Right atrium auricular region (tissue), 2 donors: ENCODE results near the gene FFAR3. TPM values are rescaled to one million over a fixed set of nuclear protein-coding genes. Genes with fewer than 3 reads are reported as not detected.

Experiments
- DNase-seq: peaks from one replicate; pipeline ENCODE4 v3.0.0-alpha.2; 2019; ENCODE audit warnings: low spot score
- H3K27ac ChIP-seq, 2 donors: fragments of 200-600 bp; sonication (generic); 1 replicate in 1 of 2; 2 replicates in 1 of 2; pipeline ENCODE4 v1.5.1; 2016 to 2019
- H3K27me3 ChIP-seq, 2 donors: fragments of 200-600 bp; sonication (generic); one replicate each; pipeline versions ENCODE4 v1.5.1 to v1.6.0; 2017 to 2019
- H3K36me3 ChIP-seq: fragments of 200-600 bp; sonication (generic); one replicate; pipeline ENCODE4 v1.5.1; 2016
- H3K4me1 ChIP-seq, 2 donors: fragments of 200-600 bp; sonication (generic); one replicate each; pipeline versions ENCODE4 v1.5.1 to v1.6.0; 2017 to 2019
- H3K4me3 ChIP-seq, 2 donors: fragments of 200-600 bp; sonication (generic); 1 replicate in 1 of 2; 2 replicates in 1 of 2; pipeline ENCODE4 v1.5.1; 2017 to 2019; ENCODE audit warnings: mild to moderate bottlenecking in 1 of 2, moderate library complexity in 1 of 2
- H3K9me3 ChIP-seq, 2 donors: fragments of 200-600 bp; sonication (generic); one replicate each; pipeline ENCODE4 v1.5.1; 2019
- total RNA-seq, 2 donors: library from RNA; depleted of rRNA; stranded (reverse); fragments of >200 nt; gene quantifications; one replicate each; pipeline ENCODE4 v1.1.0, GENCODE V29; 2016
- TF ChIP-seq, protein P1 (sequence below), 2 donors: fragments of 200-600 bp; sonication (generic); IDR thresholded peaks; one replicate each; pipeline ENCODE4 v1.5.1; 2019; ENCODE audit warnings: antibody characterized with exemption in 2 of 2

Gene FFAR3
- total RNA-seq, 2 donors from 2014 or later: not detected

DNA sequence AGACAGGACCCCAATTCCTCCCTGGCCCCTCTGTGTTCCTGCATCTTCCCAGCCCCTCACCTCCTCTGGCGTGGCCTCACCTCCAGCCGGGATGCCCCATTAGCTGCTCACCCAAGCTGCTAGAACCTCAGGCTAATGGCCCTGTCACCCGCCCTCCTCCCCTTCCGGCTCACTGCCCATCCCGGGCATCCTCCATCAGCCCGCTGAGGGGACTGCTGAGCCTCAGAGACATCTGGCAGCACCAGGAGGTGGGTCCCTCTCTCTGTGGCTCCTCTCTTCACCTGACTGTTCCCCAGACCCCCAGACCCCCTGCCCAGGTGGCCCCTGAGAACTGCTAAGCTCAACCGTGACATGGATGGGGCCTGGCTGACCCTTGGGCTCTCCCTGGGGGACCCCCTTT lies 7.7 kb upstream of the FFAR3 start:
- Histone ChIP-seq H3K27ac (no peak overlapping the region), H3K36me3 (no peaks in the 10 kb centered on the region), H3K9me3 (no peaks in the 10 kb centered on the region), H3K4me1 (no peaks in the 10 kb centered on the region), H3K4me3 (no peak overlapping the region), H3K27me3 (no peaks in the 10 kb centered on the region)
- TF ChIP-seq, protein P1, sequence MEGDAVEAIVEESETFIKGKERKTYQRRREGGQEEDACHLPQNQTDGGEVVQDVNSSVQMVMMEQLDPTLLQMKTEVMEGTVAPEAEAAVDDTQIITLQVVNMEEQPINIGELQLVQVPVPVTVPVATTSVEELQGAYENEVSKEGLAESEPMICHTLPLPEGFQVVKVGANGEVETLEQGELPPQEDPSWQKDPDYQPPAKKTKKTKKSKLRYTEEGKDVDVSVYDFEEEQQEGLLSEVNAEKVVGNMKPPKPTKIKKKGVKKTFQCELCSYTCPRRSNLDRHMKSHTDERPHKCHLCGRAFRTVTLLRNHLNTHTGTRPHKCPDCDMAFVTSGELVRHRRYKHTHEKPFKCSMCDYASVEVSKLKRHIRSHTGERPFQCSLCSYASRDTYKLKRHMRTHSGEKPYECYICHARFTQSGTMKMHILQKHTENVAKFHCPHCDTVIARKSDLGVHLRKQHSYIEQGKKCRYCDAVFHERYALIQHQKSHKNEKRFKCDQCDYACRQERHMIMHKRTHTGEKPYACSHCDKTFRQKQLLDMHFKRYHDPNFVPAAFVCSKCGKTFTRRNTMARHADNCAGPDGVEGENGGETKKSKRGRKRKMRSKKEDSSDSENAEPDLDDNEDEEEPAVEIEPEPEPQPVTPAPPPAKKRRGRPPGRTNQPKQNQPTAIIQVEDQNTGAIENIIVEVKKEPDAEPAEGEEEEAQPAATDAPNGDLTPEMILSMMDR (IDR thresholded peaks at IDR 0.05): no peak
- no peak for DNase-seq

DNA sequence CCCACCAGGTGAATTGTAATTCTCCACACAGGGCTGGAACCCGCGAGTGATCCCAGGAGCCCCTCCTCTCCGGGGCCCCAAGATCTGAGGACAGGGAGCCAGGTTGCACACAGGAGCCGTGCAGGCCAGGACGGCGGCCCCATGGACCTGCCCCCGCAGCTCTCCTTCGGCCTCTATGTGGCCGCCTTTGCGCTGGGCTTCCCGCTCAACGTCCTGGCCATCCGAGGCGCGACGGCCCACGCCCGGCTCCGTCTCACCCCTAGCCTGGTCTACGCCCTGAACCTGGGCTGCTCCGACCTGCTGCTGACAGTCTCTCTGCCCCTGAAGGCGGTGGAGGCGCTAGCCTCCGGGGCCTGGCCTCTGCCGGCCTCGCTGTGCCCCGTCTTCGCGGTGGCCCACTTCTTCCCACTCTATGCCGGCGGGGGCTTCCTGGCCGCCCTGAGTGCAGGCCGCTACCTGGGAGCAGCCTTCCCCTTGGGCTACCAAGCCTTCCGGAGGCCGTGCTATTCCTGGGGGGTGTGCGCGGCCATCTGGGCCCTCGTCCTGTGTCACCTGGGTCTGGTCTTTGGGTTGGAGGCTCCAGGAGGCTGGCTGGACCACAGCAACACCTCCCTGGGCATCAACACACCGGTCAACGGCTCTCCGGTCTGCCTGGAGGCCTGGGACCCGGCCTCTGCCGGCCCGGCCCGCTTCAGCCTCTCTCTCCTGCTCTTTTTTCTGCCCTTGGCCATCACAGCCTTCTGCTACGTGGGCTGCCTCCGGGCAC lies 6.7 kb upstream of the FFAR3 start:
- Histone ChIP-seq H3K4me3 (no peak overlapping the region), H3K27ac (no peak overlapping the region), H3K4me1 (no peaks in the 10 kb centered on the region), H3K36me3 (no peaks in the 10 kb centered on the region), H3K9me3 (no peaks in the 10 kb centered on the region), H3K27me3 (no peaks in the 10 kb centered on the region)
- TF ChIP-seq, protein P1 (IDR thresholded peaks at IDR 0.05): no peak
- no peak for DNase-seq

DNA sequence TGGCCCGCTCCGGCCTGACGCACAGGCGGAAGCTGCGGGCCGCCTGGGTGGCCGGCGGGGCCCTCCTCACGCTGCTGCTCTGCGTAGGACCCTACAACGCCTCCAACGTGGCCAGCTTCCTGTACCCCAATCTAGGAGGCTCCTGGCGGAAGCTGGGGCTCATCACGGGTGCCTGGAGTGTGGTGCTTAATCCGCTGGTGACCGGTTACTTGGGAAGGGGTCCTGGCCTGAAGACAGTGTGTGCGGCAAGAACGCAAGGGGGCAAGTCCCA lies 6.1 kb upstream of the FFAR3 start:
- no peak for DNase-seq
- H3K27me3 ChIP-seq: no peaks in the 10 kb centered on the region
- no peaks in the 10 kb centered on the region for H3K36me3 ChIP-seq
- no peaks in the 10 kb centered on the region for H3K9me3 ChIP-seq
- no peaks in the 10 kb centered on the region for H3K4me1 ChIP-seq
- no peak overlapping the region for H3K27ac ChIP-seq
- H3K4me3 ChIP-seq: no peak overlapping the region
- TF ChIP-seq, protein P1 (IDR thresholded peaks at IDR 0.05): no peak

DNA sequence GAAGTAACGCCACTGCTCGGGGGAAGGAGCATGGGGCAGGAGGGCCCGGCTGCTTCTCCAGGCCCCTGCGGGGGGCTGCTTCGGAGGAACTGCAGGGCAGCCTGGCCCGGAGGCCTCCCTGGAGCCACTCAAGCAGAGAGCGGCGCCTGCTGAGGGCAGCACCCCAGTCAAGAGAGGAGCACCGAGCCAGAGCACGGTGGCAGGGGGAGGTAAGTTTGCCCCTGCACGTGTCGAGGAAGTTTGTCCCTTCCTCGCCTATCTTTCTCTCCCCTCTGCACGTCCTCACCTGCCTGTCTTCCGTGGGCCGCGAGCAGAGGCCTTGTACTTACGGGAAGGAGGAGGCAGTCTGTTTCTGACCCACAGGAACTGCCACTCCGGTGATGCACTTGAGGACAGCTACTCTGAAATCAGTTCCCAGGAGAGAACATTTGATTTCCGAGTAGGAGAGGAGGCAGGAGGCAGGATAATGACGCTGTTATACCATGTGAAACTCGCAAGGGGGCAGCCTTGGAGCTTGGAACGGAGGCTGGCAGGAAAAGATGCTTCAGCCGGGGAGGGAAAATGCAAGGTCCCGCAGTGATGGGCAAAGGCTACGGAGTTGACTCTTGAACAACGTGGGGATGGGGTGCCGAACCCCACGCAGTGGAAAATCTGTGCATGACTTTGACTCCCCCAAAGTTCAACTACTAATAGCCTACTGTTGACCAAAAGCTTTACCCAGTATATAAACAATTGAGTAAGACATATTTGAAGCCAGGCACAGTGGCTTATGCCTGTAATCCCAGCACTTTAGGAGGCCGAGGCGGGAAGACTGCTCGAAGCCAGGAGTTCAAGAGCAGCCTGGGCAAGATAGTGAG lies 5.6 kb upstream of the FFAR3 start:
- Histone ChIP-seq H3K4me3 (no peak overlapping the region), H3K4me1 (peaks cover 0 to under 1% of the 10 kb centered on the region in 2 donors), H3K36me3 (no peaks in the 10 kb centered on the region), H3K27me3 (no peaks in the 10 kb centered on the region), H3K9me3 (no peaks in the 10 kb centered on the region), H3K27ac (no peak overlapping the region)
- TF ChIP-seq, protein P1 (IDR thresholded peaks at IDR 0.05): peak; percentile 65 to 86
- DNase-seq: peak; percentile 71

DNA sequence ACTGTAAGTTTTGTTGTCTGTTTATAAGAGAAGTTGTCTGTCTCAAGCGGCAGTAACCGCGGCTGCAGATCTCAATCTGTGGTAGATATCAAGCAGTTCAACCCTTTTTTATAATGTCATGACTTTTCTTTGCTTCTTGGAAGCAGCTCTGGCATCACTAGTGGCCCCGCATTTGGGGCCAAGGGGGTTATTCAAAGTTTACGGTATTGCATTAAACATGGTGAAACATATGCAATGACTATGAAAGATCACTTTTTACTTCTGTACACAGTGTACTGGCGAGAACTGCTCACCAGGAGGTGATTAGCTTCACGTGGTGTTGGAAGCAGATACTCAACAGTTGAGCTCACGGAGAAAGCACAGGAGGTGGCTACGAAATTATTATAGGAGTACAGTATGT lies 4.6 kb upstream of the FFAR3 start:
- H3K4me1 ChIP-seq: peaks cover 0 to 6% of the 10 kb centered on the region in 2 donors
- H3K4me3 ChIP-seq: no peak overlapping the region
- H3K27me3 ChIP-seq: no peaks in the 10 kb centered on the region
- no peaks in the 10 kb centered on the region for H3K9me3 ChIP-seq
- no peak for DNase-seq
- no peak overlapping the region for H3K27ac ChIP-seq
- TF ChIP-seq, protein P1 (IDR thresholded peaks at IDR 0.05): no peak
- no peaks in the 10 kb centered on the region for H3K36me3 ChIP-seq
